HG03039 (cell line): Measurements from ENCODE around the gene IDNK.

ENCODE experiments used
- ATAC-seq: cut with Tn5 transposase; IDR thresholded peaks from one replicate; pipeline ENCODE4 v1.9.1; 2021; ENCODE audit warnings: mild to moderate bottlenecking, moderate library complexity; ENCODE audit not compliant: unreplicated experiment

The IDNK gene

DNA sequence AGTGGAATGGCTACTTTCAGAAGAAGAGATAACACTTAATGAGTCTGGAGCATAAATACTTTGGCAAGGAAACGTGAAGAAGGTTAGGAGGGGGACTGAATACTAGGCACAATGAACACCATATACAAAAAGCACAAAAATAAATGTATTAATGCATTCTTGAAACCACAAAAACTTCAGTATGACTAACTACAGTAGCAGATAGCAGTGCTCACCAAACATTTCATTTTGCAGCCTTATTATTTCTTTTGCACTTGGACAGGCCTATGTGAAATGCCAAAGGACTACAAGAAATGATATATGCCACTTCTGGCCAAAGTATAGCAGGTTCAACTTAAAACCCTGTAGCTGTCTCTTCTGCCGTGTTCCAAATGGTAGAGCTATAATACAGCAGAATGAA lies 58.5 kb downstream of the IDNK start:
- ATAC-seq: no peak

- ATAC-seq: no peak
Measured at GRCh38 chr9:83688921-83689320, 66.0 kb downstream of the IDNK start.

DNA sequence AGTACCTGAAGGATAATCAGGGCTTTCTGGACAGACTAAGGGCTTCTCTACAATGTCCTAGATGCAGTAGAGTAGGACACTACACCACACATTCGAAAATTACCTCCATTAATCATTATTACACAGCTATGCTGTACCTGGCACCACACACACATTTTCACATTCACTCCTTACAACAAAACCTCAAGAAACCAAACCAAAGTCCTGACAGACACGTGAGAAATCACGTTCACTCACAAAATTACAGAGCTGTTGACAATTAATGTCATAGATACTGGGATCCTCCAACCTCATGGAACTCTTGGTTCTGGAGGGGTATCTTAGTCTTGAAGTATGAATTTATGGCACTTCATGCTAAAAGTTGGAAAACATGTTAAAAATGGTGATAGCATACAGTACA lies 68.5 kb downstream of the IDNK start:
- no peak for ATAC-seq
